ENCODE data around the gene SLAMF6.
"Not testable (repeated sequence)": the region's sequence is repeated elsewhere in the genome, so short reads cannot be mapped to it uniquely, and the experiment has no call there.

SLAMF6 gene

GRCh38 chr1:160481979-160482596, 41.0 kb downstream of the SLAMF6 start:
- no peak overlapping the region for H3K4me3 ChIP-seq
- H3K27ac ChIP-seq: no peak overlapping the region

- not testable (repeated sequence) for H3K27ac ChIP-seq, H3K4me3 ChIP-seq
These were observed 42.3 kb downstream of the SLAMF6 start for GRCh38 chr1:160480781-160481180.

GRCh38 chr1:160479091-160479490, 44.0 kb downstream of the SLAMF6 start:
- H3K27ac ChIP-seq, H3K4me3 ChIP-seq: not testable (repeated sequence)

GRCh38 chr1:160474392-160475242, 48.4 kb downstream of the SLAMF6 start:
- Histone ChIP-seq H3K4me3 (no peak overlapping the region), H3K27ac (no peak overlapping the region)

- Histone ChIP-seq H3K4me3 (no peak overlapping the region), H3K27ac (no peak overlapping the region)
These were observed 50.9 kb downstream of the SLAMF6 start for GRCh38 chr1:160472112-160472511.

- Histone ChIP-seq H3K27ac (no peak overlapping the region), H3K4me3 (no peak overlapping the region)
These were observed 51.8 kb downstream of the SLAMF6 start for GRCh38 chr1:160471253-160471652.

GRCh38 chr1:160467576-160467975, 55.5 kb downstream of the SLAMF6 start:
- Histone ChIP-seq H3K27ac (no peak overlapping the region), H3K4me3 (no peak overlapping the region)

- Histone ChIP-seq H3K4me3 (no peak overlapping the region), H3K27ac (no peak overlapping the region)
These were observed 56.1 kb downstream of the SLAMF6 start for GRCh38 chr1:160466961-160467360.

GRCh38 chr1:160465123-160465522, 57.9 kb downstream of the SLAMF6 start:
- H3K4me3 ChIP-seq: no peak overlapping the region

GRCh38 chr1:160460683-160461287, 62.3 kb downstream of the SLAMF6 start:
- H3K27ac ChIP-seq: peak overlapping the region in 6 of 21 experiments; percentile 3 to 84 (median 31)
- no peak overlapping the region for H3K4me3 ChIP-seq

More at GRCh38 chr1:160465123-160465522, 57.9 kb downstream of the SLAMF6 start:
- no peak overlapping the region for H3K27ac ChIP-seq

GRCh38 chr1:160460214-160460642, 62.8 kb downstream of the SLAMF6 start:
- H3K27ac ChIP-seq: peak overlapping the region in 6 of 21 experiments; percentile 3 to 84 (median 52)

GRCh38 chr1:160459687-160460086, 63.4 kb downstream of the SLAMF6 start:
- Histone ChIP-seq H3K4me3 (no peak overlapping the region), H3K27ac (peak overlapping the region in 2 of 21 experiments; percentile 67 to 84)

More at GRCh38 chr1:160460214-160460642, 62.8 kb downstream of the SLAMF6 start:
- no peak overlapping the region for H3K4me3 ChIP-seq

GRCh38 chr1:160459056-160459455, 64.0 kb downstream of the SLAMF6 start:
- no peak overlapping the region for H3K4me3 ChIP-seq
- H3K27ac ChIP-seq: no peak overlapping the region

GRCh38 chr1:160455153-160455517, 67.9 kb downstream of the SLAMF6 start:
- Histone ChIP-seq H3K4me3 (no peak overlapping the region), H3K27ac (no peak overlapping the region)

- no peak overlapping the region for H3K4me3 ChIP-seq
- H3K27ac ChIP-seq: no peak overlapping the region
These were observed 68.5 kb downstream of the SLAMF6 start for GRCh38 chr1:160454371-160455152.

GRCh38 chr1:160453443-160453842, 69.6 kb downstream of the SLAMF6 start:
- Histone ChIP-seq H3K4me3 (no peak overlapping the region), H3K27ac (peak overlapping the region in 1 of 21 experiments; percentile 56)

- H3K4me3 ChIP-seq: no peak overlapping the region
- peak overlapping the region in 3 of 21 experiments; percentile 37 to 63 (median 39) for H3K27ac ChIP-seq
These were observed 71.2 kb downstream of the SLAMF6 start for GRCh38 chr1:160451859-160452232.

- Histone ChIP-seq H3K27ac (peak overlapping the region in 3 of 21 experiments; percentile 37 to 63 (median 39)), H3K4me3 (no peak overlapping the region)
These were observed 71.8 kb downstream of the SLAMF6 start for GRCh38 chr1:160451119-160451858.

- no peak overlapping the region for H3K27ac ChIP-seq
- no peak overlapping the region for H3K4me3 ChIP-seq
These were observed 73.6 kb downstream of the SLAMF6 start for GRCh38 chr1:160449494-160449893.
